Liver (tissue), 9 donors: Measurements from ENCODE around the gene ATP8B3. TPM values are rescaled to one million over a fixed set of nuclear protein-coding genes. Genes with fewer than 3 reads are reported as not detected.

Source experiments
- DNase-seq: peaks from one replicate; pipeline ENCODE4 v3.0.0-alpha.2; 2017; ENCODE audit warnings: low spot score
- H3K27ac ChIP-seq, 2 donors: one replicate each; pipeline ENCODE4 v1.7.0; 2013; ENCODE audit warnings: inconsistent platforms in 2 of 2, low read length in 2 of 2, control low read depth in 1 of 2, low read depth in 1 of 2, mild to moderate bottlenecking in 1 of 2
- H3K27me3 ChIP-seq, 4 donors: one replicate each; pipeline versions ENCODE4 v1.6.1 to v1.7.0; 2013; ENCODE audit warnings: low read length in 3 of 4, inconsistent platforms in 1 of 4, mild to moderate bottlenecking in 1 of 4, moderate library complexity in 1 of 4; ENCODE audit not compliant: control insufficient read depth in 4 of 4, insufficient read depth in 4 of 4
- H3K36me3 ChIP-seq, 4 donors: one replicate each; pipeline versions ENCODE4 v1.6.1 to v1.7.0; 2013; ENCODE audit warnings: low read length in 3 of 4, mild to moderate bottlenecking in 3 of 4, low read depth in 1 of 4, moderate library complexity in 1 of 4; ENCODE audit not compliant: control insufficient read depth in 4 of 4, insufficient read depth in 3 of 4
- H3K4me1 ChIP-seq, 4 donors: one replicate each; pipeline versions ENCODE4 v1.6.1 to v1.7.0; 2013; ENCODE audit warnings: low read length in 3 of 4, mild to moderate bottlenecking in 3 of 4, moderate library complexity in 1 of 4; ENCODE audit not compliant: control insufficient read depth in 4 of 4, insufficient read depth in 4 of 4
- H3K4me3 ChIP-seq, 3 donors: one replicate each; pipeline versions ENCODE4 v1.6.1 to v1.7.0; 2013; ENCODE audit warnings: low read length in 3 of 3, control low read depth in 1 of 3, low read depth in 1 of 3, mild to moderate bottlenecking in 1 of 3
- H3K9ac ChIP-seq, 2 donors: one replicate each; pipeline ENCODE4 v1.7.0; 2013; ENCODE audit warnings: low read length in 2 of 2, mild to moderate bottlenecking in 2 of 2, moderate library complexity in 2 of 2, control low read depth in 1 of 2, low read depth in 1 of 2
- H3K9me3 ChIP-seq, 4 donors: one replicate each; pipeline versions ENCODE4 v1.6.1 to v1.7.0; 2013; ENCODE audit warnings: low read length in 3 of 4; ENCODE audit not compliant: control insufficient read depth in 4 of 4
- EGR1 ChIP-seq, 2 donors: IDR thresholded peaks; 2 replicates each; pipeline ENCODE4 v1.6.1; 2016 to 2018; ENCODE audit warnings: antibody characterized with exemption in 2 of 2, low read depth in 2 of 2
- FOXA1 ChIP-seq: IDR thresholded peaks from 2 replicates; pipeline ENCODE4 v1.6.1; 2016; ENCODE audit warnings: antibody characterized with exemption
- FOXA2 ChIP-seq: IDR thresholded peaks from 2 replicates; pipeline ENCODE4 v1.6.1; 2016; ENCODE audit warnings: antibody characterized with exemption
- GABPA ChIP-seq, 2 donors: IDR thresholded peaks in 1 of 2; conservative IDR thresholded peaks in 1 of 2; 2 replicates each; pipeline ENCODE4 v1.6.1; 2016; ENCODE audit warnings: antibody characterized with exemption in 2 of 2, mild to moderate bottlenecking in 1 of 2, moderate library complexity in 1 of 2
- HNF4A ChIP-seq, 2 donors: conservative IDR thresholded peaks; 2 replicates each; pipeline ENCODE4 v1.6.1; 2016; ENCODE audit warnings: antibody characterized with exemption in 2 of 2, mild to moderate bottlenecking in 2 of 2
- HNF4G ChIP-seq: IDR thresholded peaks from 2 replicates; pipeline ENCODE4 v1.6.1; 2016; ENCODE audit warnings: antibody characterized with exemption
- JUND ChIP-seq, 2 donors: IDR thresholded peaks; 2 replicates each; pipeline ENCODE4 v1.6.1; 2016; ENCODE audit warnings: antibody characterized with exemption in 2 of 2
- NR2F2 ChIP-seq: IDR thresholded peaks from 2 replicates; pipeline ENCODE4 v1.6.1; 2016; ENCODE audit warnings: antibody characterized with exemption
- RAD21 ChIP-seq, 2 donors: IDR thresholded peaks; 2 replicates each; pipeline ENCODE4 v1.6.1; 2016; ENCODE audit warnings: antibody characterized with exemption in 2 of 2, mild to moderate bottlenecking in 2 of 2
- RXRA ChIP-seq, 2 donors: IDR thresholded peaks; 2 replicates each; pipeline ENCODE4 v1.6.1; 2017 to 2018; ENCODE audit warnings: antibody characterized with exemption in 2 of 2, mild to moderate bottlenecking in 1 of 2
- SP1 ChIP-seq: IDR thresholded peaks from 2 replicates; pipeline ENCODE4 v1.6.1; 2018; ENCODE audit warnings: antibody characterized with exemption, mild to moderate bottlenecking
- TAF1 ChIP-seq: conservative IDR thresholded peaks from 2 replicates; pipeline ENCODE4 v1.6.1; 2016; ENCODE audit warnings: antibody characterized with exemption, mild to moderate bottlenecking
- YY1 ChIP-seq: IDR thresholded peaks from 2 replicates; pipeline ENCODE4 v1.6.1; 2016; ENCODE audit warnings: antibody characterized with exemption, mild to moderate bottlenecking
- WGBS: extraction: QIAGEN DNeasy Blood & Tissue Kit; methylation state at CpG from one replicate; pipeline ENCODE4 v1.1.7; 2013; 5-methylcytosine and 5-hydroxymethylcytosine counted together
- polyA plus RNA-seq, 2 donors: library from polyadenylated mRNA; stranded (reverse) in 1 of 2; unstranded in 1 of 2; fragments of 200-250 nt in 1 of 2; fragments of >200 nt in 1 of 2; fragmentation: Nextera tagmentation in 1 of 2; extraction: Ambion mirVana in 1 of 2; gene quantifications; one replicate each; pipeline versions ENCODE4 v1.2.1 to v1.2.3, GENCODE V29; 2013 to 2015
- total RNA-seq, 2 donors: library from RNA; depleted of rRNA; stranded (reverse); fragments of >200 nt; gene quantifications; one replicate each; pipeline ENCODE4 v1.2.3, GENCODE V29; 2014
- TF ChIP-seq, protein P1 (sequence below): fragments of 150-350 bp; IDR thresholded peaks from 2 replicates; pipeline ENCODE4 v1.5.1; 2017; ENCODE audit warnings: improper control_type of control experiment, low read depth, low read length; ENCODE audit not compliant: missing input control
- TF ChIP-seq, protein P2 (sequence below): IDR thresholded peaks from 2 replicates; pipeline ENCODE4 v1.6.1; 2016; ENCODE audit warnings: antibody characterized with exemption
- TF ChIP-seq, protein P3 (sequence below): IDR thresholded peaks from 2 replicates; pipeline ENCODE4 v1.6.1; 2016; ENCODE audit warnings: antibody characterized with exemption
- TF ChIP-seq, protein P4 (sequence below): IDR thresholded peaks from 2 replicates; pipeline ENCODE4 v1.6.1; 2016; ENCODE audit warnings: antibody characterized with exemption
- TF ChIP-seq, protein P5 (sequence below): IDR thresholded peaks from 2 replicates; pipeline ENCODE4 v1.6.1; 2016; ENCODE audit warnings: antibody characterized with exemption, mild to moderate bottlenecking
- donor health status: healthy.
- donor health status: healthy.
- donor health status: healthy.
- donor health status: healthy.
- donor health status: healthy.

ATP8B3 gene
- total and polyA plus RNA-seq, 4 donors = 0.42 to 3.1 (median 0.52) TPM

DNA sequence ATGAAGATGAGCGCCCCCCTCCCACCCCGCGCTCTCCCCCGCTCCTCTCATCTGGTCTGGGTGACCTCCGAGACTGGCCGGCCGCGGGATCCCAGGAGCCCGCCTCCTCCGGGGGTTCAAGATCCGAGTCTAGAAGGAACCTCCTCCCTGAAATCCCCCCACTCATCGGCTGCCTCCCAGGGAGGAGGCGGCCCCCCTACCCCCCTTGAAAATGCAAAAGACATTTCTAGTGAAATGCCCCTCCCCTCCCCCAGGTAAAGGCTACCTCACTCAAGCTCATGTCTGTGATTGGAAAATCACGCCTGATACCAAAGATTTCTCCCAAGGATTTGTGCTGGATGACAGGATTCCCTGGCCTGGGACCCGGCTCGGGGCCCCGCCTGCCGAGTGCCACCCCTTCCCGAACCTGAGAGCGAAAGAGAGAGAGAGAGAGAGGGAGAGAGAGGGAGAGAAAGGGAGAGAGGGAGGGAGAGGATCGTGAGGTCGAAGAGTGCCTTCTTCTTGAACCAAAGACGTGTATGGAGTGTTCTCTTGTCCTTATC is 35.4 kb downstream of the ATP8B3 start:
- Histone ChIP-seq H3K4me3 (no peak overlapping the region), H3K4me1 (no peaks in the 10 kb centered on the region), H3K9me3 (peaks cover 0 to 7% (median 2%) of the 10 kb centered on the region in 4 donors), H3K27ac (no peak overlapping the region), H3K27me3 (peaks cover 3 to 12% (median 8%) of the 10 kb centered on the region in 4 donors), H3K9ac (no peak overlapping the region), H3K36me3 (no peaks in the 10 kb centered on the region)
- WGBS = 10% methylated on average over 23 of the region's 23 CpGs
- TF ChIP-seq SP1 (no peak), EGR1 (IDR thresholded peaks at IDR 0.05; ENCODE audit: low read depth in 2 of 2) (no peak), FOXA1 (no peak), HNF4A (conservative IDR thresholded peaks at IDR 0.05) (no peak), GABPA (IDR thresholded peaks at IDR 0.05 in 1 of 2, conservative IDR thresholded peaks at IDR 0.05 in 1 of 2) (no peak), HNF4G (no peak), YY1 (no peak), FOXA2 (no peak), NR2F2 (no peak), RXRA (IDR thresholded peaks at IDR 0.05) (no peak), JUND (IDR thresholded peaks at IDR 0.05) (no peak), TAF1 (no peak), RAD21 (IDR thresholded peaks at IDR 0.05) (no peak)
- TF ChIP-seq, protein P1, sequence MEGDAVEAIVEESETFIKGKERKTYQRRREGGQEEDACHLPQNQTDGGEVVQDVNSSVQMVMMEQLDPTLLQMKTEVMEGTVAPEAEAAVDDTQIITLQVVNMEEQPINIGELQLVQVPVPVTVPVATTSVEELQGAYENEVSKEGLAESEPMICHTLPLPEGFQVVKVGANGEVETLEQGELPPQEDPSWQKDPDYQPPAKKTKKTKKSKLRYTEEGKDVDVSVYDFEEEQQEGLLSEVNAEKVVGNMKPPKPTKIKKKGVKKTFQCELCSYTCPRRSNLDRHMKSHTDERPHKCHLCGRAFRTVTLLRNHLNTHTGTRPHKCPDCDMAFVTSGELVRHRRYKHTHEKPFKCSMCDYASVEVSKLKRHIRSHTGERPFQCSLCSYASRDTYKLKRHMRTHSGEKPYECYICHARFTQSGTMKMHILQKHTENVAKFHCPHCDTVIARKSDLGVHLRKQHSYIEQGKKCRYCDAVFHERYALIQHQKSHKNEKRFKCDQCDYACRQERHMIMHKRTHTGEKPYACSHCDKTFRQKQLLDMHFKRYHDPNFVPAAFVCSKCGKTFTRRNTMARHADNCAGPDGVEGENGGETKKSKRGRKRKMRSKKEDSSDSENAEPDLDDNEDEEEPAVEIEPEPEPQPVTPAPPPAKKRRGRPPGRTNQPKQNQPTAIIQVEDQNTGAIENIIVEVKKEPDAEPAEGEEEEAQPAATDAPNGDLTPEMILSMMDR = no peak
- TF ChIP-seq, protein P2, sequence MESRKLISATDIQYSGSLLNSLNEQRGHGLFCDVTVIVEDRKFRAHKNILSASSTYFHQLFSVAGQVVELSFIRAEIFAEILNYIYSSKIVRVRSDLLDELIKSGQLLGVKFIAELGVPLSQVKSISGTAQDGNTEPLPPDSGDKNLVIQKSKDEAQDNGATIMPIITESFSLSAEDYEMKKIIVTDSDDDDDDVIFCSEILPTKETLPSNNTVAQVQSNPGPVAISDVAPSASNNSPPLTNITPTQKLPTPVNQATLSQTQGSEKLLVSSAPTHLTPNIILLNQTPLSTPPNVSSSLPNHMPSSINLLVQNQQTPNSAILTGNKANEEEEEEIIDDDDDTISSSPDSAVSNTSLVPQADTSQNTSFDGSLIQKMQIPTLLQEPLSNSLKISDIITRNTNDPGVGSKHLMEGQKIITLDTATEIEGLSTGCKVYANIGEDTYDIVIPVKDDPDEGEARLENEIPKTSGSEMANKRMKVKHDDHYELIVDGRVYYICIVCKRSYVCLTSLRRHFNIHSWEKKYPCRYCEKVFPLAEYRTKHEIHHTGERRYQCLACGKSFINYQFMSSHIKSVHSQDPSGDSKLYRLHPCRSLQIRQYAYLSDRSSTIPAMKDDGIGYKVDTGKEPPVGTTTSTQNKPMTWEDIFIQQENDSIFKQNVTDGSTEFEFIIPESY = no peak
- TF ChIP-seq, protein P3, sequence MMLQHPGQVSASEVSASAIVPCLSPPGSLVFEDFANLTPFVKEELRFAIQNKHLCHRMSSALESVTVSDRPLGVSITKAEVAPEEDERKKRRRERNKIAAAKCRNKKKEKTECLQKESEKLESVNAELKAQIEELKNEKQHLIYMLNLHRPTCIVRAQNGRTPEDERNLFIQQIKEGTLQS = no peak
- TF ChIP-seq, protein P4, sequence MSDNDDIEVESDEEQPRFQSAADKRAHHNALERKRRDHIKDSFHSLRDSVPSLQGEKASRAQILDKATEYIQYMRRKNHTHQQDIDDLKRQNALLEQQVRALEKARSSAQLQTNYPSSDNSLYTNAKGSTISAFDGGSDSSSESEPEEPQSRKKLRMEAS = no peak
- TF ChIP-seq, protein P5, sequence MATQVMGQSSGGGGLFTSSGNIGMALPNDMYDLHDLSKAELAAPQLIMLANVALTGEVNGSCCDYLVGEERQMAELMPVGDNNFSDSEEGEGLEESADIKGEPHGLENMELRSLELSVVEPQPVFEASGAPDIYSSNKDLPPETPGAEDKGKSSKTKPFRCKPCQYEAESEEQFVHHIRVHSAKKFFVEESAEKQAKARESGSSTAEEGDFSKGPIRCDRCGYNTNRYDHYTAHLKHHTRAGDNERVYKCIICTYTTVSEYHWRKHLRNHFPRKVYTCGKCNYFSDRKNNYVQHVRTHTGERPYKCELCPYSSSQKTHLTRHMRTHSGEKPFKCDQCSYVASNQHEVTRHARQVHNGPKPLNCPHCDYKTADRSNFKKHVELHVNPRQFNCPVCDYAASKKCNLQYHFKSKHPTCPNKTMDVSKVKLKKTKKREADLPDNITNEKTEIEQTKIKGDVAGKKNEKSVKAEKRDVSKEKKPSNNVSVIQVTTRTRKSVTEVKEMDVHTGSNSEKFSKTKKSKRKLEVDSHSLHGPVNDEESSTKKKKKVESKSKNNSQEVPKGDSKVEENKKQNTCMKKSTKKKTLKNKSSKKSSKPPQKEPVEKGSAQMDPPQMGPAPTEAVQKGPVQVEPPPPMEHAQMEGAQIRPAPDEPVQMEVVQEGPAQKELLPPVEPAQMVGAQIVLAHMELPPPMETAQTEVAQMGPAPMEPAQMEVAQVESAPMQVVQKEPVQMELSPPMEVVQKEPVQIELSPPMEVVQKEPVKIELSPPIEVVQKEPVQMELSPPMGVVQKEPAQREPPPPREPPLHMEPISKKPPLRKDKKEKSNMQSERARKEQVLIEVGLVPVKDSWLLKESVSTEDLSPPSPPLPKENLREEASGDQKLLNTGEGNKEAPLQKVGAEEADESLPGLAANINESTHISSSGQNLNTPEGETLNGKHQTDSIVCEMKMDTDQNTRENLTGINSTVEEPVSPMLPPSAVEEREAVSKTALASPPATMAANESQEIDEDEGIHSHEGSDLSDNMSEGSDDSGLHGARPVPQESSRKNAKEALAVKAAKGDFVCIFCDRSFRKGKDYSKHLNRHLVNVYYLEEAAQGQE = no peak
- no peak for DNase-seq
